NB4 (cell line): ENCODE results near the gene PPP2R2D.

Experiments used
- CTCF ChIP-seq: IDR thresholded peaks from one replicate; pipeline ENCODE4 v1.5.1; 2012; ENCODE audit warnings: low read depth, low read length
- MAX ChIP-seq: IDR thresholded peaks from 2 replicates; pipeline ENCODE4 v1.6.1; 2011; ENCODE audit warnings: low read depth, low read length

- TF ChIP-seq CTCF (no peak), MAX (no peak)
Measured at GRCh38 chr10:131983780-131984179, 83.0 kb downstream of the PPP2R2D start.
